ENCODE measurements around the gene CXCL13.

DNA sequence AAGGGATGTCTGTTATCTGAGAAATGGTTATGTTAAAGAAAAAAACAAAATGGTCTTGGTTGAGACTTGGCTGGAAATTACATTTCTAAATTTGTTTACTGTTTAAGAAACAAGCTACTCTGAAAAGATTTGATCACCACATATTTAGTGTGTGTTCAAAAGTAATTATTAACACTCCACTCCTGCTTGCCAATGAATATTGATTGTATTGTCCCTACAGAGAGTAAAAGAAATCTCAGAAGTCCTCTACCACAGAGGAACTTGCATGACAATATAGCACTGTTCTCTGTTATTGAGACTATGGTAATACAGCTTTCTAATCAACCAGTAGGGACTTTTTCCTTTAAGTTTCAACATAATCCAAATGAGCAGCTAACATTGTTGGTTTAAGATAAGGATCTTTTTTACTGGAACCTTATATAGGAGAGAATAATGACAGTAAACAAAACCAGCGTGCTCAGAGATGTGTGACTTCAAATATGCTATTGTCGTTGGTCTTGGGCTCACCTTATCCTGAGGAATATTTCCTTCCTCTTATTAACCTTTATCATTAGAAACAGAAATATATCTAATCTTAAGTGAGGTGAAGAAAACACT is 47.6 kb downstream of the CXCL13 start:
- TF ChIP-seq, protein P1, sequence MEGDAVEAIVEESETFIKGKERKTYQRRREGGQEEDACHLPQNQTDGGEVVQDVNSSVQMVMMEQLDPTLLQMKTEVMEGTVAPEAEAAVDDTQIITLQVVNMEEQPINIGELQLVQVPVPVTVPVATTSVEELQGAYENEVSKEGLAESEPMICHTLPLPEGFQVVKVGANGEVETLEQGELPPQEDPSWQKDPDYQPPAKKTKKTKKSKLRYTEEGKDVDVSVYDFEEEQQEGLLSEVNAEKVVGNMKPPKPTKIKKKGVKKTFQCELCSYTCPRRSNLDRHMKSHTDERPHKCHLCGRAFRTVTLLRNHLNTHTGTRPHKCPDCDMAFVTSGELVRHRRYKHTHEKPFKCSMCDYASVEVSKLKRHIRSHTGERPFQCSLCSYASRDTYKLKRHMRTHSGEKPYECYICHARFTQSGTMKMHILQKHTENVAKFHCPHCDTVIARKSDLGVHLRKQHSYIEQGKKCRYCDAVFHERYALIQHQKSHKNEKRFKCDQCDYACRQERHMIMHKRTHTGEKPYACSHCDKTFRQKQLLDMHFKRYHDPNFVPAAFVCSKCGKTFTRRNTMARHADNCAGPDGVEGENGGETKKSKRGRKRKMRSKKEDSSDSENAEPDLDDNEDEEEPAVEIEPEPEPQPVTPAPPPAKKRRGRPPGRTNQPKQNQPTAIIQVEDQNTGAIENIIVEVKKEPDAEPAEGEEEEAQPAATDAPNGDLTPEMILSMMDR (IDR thresholded peaks at IDR 0.05; ENCODE audit: borderline replicate concordance, extremely low read depth, low read length, poor library complexity, severe bottlenecking): no peak
- no peak for TF ChIP-seq EZH2 (IDR thresholded peaks at IDR 0.05; ENCODE audit: borderline replicate concordance, low read depth, low read length, severe bottlenecking)
